OCI-LY1 (cell line): ENCODE measurements around the gene SLC30A10.

Experiments used
- H2AFZ ChIP-seq: fragments of 200-600 bp; sonication (generic), shearing (Covaris generic); 2 replicates; pipeline ENCODE4 v1.6.0; 2014; ENCODE audit warnings: antibody characterized with exemption, mild to moderate bottlenecking, low read length
- H3F3A ChIP-seq: fragments of 200-600 bp; sonication (generic), shearing (Covaris generic); 2 replicates; pipeline ENCODE4 v1.6.0; 2014; ENCODE audit warnings: mild to moderate bottlenecking, antibody characterized with exemption, low read length, moderate library complexity; ENCODE audit not compliant: insufficient read depth
- H3K27ac ChIP-seq: fragments of 200-600 bp; sonication (generic); 2 replicates; pipeline ENCODE4 v1.5.1; 2014; ENCODE audit warnings: low read length, mixed run types, mild to moderate bottlenecking, low read depth; ENCODE audit not compliant: poor library complexity, severe bottlenecking
- H3K27me3 ChIP-seq: fragments of 200-600 bp; sonication (generic); 2 replicates; pipeline ENCODE4 v1.6.0; 2014; ENCODE audit warnings: antibody characterized with exemption, mild to moderate bottlenecking, low read length, moderate library complexity; ENCODE audit not compliant: insufficient read depth
- H3K36me3 ChIP-seq: fragments of 200-600 bp; sonication (generic); 2 replicates; pipeline ENCODE4 v1.6.1; 2014; ENCODE audit warnings: mild to moderate bottlenecking, antibody characterized with exemption, low read length, moderate library complexity, mixed read lengths; ENCODE audit not compliant: insufficient read depth
- H3K4me1 ChIP-seq: fragments of 200-600 bp; sonication (generic); 2 replicates; pipeline ENCODE4 v1.5.1; 2014; ENCODE audit warnings: mild to moderate bottlenecking, low read length, moderate library complexity; ENCODE audit not compliant: insufficient read depth, severe bottlenecking
- H3K4me2 ChIP-seq: fragments of 200-600 bp; sonication (generic), shearing (Covaris generic); 2 replicates; pipeline ENCODE4 v1.6.1; 2014; ENCODE audit warnings: low read length
- H3K4me3 ChIP-seq: fragments of 200-600 bp; sonication (generic); 2 replicates; pipeline ENCODE4 v1.5.1; 2014; ENCODE audit warnings: low read length, low read depth, mild to moderate bottlenecking, mixed read lengths; ENCODE audit not compliant: poor library complexity, severe bottlenecking
- H3K79me2 ChIP-seq: fragments of 200-600 bp; shearing (Covaris generic); 2 replicates; pipeline ENCODE4 v1.6.1; 2016; ENCODE audit warnings: mixed run types, low read length, mixed read lengths; ENCODE audit not compliant: insufficient read depth
- H3K9ac ChIP-seq: fragments of 200-600 bp; sonication (generic), shearing (Covaris generic); 2 replicates; pipeline ENCODE4 v1.6.1; 2014; ENCODE audit warnings: mild to moderate bottlenecking, low read length, mixed read lengths
- H3K9me2 ChIP-seq: fragments of 200-600 bp; sonication (generic), shearing (Covaris generic); 2 replicates; pipeline ENCODE4 v1.6.1; 2014; ENCODE audit warnings: low read depth, mild to moderate bottlenecking, low read length, mixed read lengths
- H3K9me3 ChIP-seq: fragments of 200-600 bp; shearing (Covaris generic); 2 replicates; pipeline ENCODE4 v1.6.1; 2014; ENCODE audit warnings: low read length, mixed read lengths
- H4K20me1 ChIP-seq: fragments of 200-600 bp; sonication (generic), shearing (Covaris generic); 2 replicates; pipeline ENCODE4 v1.6.0; 2016; ENCODE audit warnings: mild to moderate bottlenecking, low read length; ENCODE audit not compliant: insufficient read depth
- CTCF ChIP-seq: fragments of 200-600 bp; sonication (generic), shearing (Covaris generic); IDR thresholded peaks from 2 replicates; pipeline ENCODE4 v1.5.1; 2017; ENCODE audit warnings: mild to moderate bottlenecking, antibody characterized with exemption, low read length, moderate library complexity, mixed read lengths
- EZH2 ChIP-seq: fragments of 200-600 bp; sonication (generic), shearing (Covaris generic); IDR thresholded peaks from 2 replicates; pipeline ENCODE4 v1.8.0; 2017; ENCODE audit warnings: borderline replicate concordance, mixed run types, mild to moderate bottlenecking, antibody characterized with exemption, low read length, moderate library complexity, mixed read lengths

Gene SLC30A10

GRCh38 chr1:219905524-219905923 is 22.8 kb downstream of the SLC30A10 start:
- Histone ChIP-seq H3K27ac (no peak overlapping the region), H3K36me3 (no peaks in the 10 kb centered on the region), H3K9me2 (no peaks in the 10 kb centered on the region), H3K9ac (no peak overlapping the region), H3K4me2 (no peak overlapping the region), H3K4me1 (no peaks in the 10 kb centered on the region), H3K79me2 (no peaks in the 10 kb centered on the region), H2AFZ (no peak overlapping the region), H3K27me3 (no peaks in the 10 kb centered on the region), H3K9me3 (no peaks in the 10 kb centered on the region), H3K4me3 (no peak overlapping the region), H4K20me1 (no peaks in the 10 kb centered on the region), H3F3A (no peaks in the 10 kb centered on the region)
- no peak for TF ChIP-seq EZH2
- TF ChIP-seq CTCF = no peak

GRCh38 chr1:219904934-219905333 is 23.4 kb downstream of the SLC30A10 start:
- Histone ChIP-seq H3K27ac (no peak overlapping the region), H3K4me2 (no peak overlapping the region), H3K79me2 (no peaks in the 10 kb centered on the region), H3K27me3 (no peaks in the 10 kb centered on the region), H3K9ac (no peak overlapping the region), H3K9me2 (no peaks in the 10 kb centered on the region), H4K20me1 (no peaks in the 10 kb centered on the region), H3K9me3 (no peaks in the 10 kb centered on the region), H2AFZ (no peak overlapping the region), H3K4me3 (no peak overlapping the region), H3K36me3 (no peaks in the 10 kb centered on the region), H3F3A (no peaks in the 10 kb centered on the region), H3K4me1 (no peaks in the 10 kb centered on the region)
- no peak for TF ChIP-seq CTCF
- TF ChIP-seq EZH2 = no peak

GRCh38 chr1:219903353-219903871 is 24.9 kb downstream of the SLC30A10 start:
- no peaks in the 10 kb centered on the region for H3K79me2 ChIP-seq
- H3K4me2 ChIP-seq = no peak overlapping the region
- no peaks in the 10 kb centered on the region for H3F3A ChIP-seq
- H4K20me1 ChIP-seq = no peaks in the 10 kb centered on the region
- no peaks in the 10 kb centered on the region for H3K27me3 ChIP-seq
- H3K27ac ChIP-seq = no peak overlapping the region
- no peaks in the 10 kb centered on the region for H3K9me3 ChIP-seq
- no peaks in the 10 kb centered on the region for H3K9me2 ChIP-seq
- no peaks in the 10 kb centered on the region for H3K4me1 ChIP-seq
- no peak overlapping the region for H3K4me3 ChIP-seq
- TF ChIP-seq CTCF (no peak), EZH2 (no peak)
- no peak overlapping the region for H3K9ac ChIP-seq
- no peaks in the 10 kb centered on the region for H3K36me3 ChIP-seq
- no peak overlapping the region for H2AFZ ChIP-seq
